Uterus (tissue), 2 donors: ENCODE results near the gene LHFPL6.

Source experiments
- POLR2A ChIP-seq, 2 donors: fragments of 450-650 bp; IDR thresholded peaks; one replicate each; pipeline ENCODE4 v1.6.1; 2016; ENCODE audit warnings: antibody characterized with exemption in 2 of 2, mild to moderate bottlenecking in 1 of 2, moderate library complexity in 1 of 2
- TF ChIP-seq, protein P1 (sequence below), 4 experiments: fragments of 200-600 bp in 2 of 4; fragments of 450-650 bp in 2 of 4; sonication (generic) in 2 of 4; IDR thresholded peaks; one replicate each; pipeline ENCODE4 v1.5.1; 2016 to 2019; ENCODE audit warnings: antibody characterized with exemption in 4 of 4, mild to moderate bottlenecking in 2 of 4, moderate library complexity in 1 of 4

- TF ChIP-seq, protein P1, sequence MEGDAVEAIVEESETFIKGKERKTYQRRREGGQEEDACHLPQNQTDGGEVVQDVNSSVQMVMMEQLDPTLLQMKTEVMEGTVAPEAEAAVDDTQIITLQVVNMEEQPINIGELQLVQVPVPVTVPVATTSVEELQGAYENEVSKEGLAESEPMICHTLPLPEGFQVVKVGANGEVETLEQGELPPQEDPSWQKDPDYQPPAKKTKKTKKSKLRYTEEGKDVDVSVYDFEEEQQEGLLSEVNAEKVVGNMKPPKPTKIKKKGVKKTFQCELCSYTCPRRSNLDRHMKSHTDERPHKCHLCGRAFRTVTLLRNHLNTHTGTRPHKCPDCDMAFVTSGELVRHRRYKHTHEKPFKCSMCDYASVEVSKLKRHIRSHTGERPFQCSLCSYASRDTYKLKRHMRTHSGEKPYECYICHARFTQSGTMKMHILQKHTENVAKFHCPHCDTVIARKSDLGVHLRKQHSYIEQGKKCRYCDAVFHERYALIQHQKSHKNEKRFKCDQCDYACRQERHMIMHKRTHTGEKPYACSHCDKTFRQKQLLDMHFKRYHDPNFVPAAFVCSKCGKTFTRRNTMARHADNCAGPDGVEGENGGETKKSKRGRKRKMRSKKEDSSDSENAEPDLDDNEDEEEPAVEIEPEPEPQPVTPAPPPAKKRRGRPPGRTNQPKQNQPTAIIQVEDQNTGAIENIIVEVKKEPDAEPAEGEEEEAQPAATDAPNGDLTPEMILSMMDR (IDR thresholded peaks at IDR 0.05) = no peak
- no peak for TF ChIP-seq POLR2A (IDR thresholded peaks at IDR 0.05)
These were observed 306.0 kb downstream of the LHFPL6 start for GRCh38 chr13:39297023-39297422.
